Fibroblast of skin of left biceps (primary cell): ENCODE data around the gene IYD.

Source experiments
- DNase-seq, 2 experiments: peaks; one replicate each; pipeline ENCODE4 v3.0.0-alpha.2; 2013; ENCODE audit warnings: low read depth in 2 of 2

IYD gene

DNA sequence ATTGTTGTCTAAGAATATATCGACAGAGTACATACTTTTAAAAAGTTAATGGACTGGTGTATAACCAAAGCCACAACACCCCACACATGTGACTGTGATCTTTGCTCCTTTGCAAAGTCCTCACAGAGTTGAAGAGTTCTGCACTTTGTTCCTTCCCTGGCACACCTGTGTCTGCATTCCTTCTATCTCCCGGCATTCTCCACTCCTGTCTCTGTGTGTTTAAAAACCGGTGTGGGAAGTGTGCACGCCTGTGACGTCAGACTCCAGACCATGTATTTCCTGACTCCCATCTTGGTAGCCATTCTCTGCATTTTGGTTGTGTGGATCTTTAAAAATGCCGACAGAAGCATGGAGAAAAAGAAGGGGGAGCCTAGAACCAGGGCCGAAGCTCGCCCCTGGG lies at the start of gene IYD:
Gene IYD (plus strand): TSS at position 251 of the 400 bp plus-strand sequence. CDS start 20 bp downstream, at position 271.
- no peak for DNase-seq

- no peak for DNase-seq
Measured at GRCh38 chr6:150319924-150320323, 48.9 kb upstream of the IYD start.

- DNase-seq = no peak
Measured at GRCh38 chr6:150320442-150320841, 48.4 kb upstream of the IYD start.

GRCh38 chr6:150322466-150322871 lies 46.3 kb upstream of the IYD start:
- DNase-seq = no peak

DNA sequence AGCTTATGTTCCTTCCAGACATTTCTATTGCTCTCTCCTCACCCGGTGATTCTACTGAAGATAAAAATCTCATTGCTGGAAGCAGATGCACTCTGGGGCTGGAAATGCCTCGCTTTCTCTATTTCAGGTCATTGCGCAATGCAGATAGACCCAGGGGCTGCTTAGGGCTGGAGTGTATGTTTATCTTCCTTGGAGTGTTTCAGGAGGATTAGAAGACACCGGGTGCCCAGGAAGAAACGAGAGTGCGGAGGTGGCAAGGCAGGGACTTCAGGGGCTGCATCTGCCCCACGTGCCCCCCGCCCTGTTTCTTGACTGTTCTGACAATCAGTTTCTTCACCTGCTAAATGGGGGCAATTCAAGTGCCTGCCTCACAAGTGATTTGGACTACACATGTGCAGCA lies 45.6 kb upstream of the IYD start:
- no peak for DNase-seq

- DNase-seq = no peak
Measured at GRCh38 chr6:150324044-150324443, 44.8 kb upstream of the IYD start.

GRCh38 chr6:150325066-150325772 lies 43.6 kb upstream of the IYD start:
- DNase-seq = no peak

GRCh38 chr6:150327117-150327774 lies 41.6 kb upstream of the IYD start:
- DNase-seq = no peak

GRCh38 chr6:150328744-150329405 lies 39.9 kb upstream of the IYD start:
- DNase-seq = no peak

DNA sequence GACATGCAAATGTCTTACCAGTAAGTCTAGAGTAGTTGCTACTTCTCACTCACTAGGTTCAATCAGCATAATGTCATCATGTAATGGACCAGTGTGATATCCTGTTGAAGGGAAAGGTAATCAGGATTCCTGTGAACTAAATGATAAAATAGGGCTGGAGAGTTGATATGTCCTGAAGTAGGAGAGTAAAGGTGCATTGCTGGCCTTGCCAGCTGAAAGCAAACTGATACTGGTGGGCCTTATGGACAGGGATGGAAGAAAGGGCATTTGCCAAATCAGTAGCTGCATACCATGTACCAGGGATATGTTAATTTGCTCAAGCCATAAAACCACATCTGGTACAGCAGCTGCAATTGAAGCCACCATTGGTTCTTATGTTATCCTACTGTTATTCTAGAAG lies 37.5 kb upstream of the IYD start:
- DNase-seq = no peak

DNA sequence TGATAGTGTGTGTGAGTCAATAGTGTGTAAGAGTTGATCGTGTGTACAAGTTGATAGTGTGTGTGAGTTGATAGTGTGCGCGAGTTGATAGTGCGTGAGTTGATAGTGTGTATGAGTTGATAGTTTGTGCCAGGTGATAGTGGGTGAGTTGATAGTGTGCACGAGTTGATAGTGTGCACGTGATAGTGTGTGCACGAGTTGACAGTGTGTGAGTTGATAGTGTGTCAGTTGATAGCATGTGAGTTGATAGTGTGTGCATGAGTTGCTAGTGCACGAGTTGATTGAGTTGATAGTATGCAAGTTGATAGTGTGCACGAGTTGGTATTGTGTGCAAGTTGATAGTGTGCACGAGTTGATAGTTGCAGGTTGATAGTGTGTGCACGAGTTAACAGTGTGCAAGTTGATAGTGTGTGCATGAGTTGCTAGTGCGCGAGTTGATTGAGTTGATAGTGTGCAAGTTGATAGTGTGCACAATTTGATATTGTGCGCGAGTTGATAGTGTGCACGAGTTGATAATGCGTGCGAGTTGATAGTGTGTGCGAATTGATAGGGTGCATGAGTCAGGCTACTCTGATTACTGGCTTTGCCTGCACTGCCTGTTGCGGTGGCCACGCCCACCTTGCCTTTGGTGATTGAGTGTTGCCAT lies 35.8 kb upstream of the IYD start:
- no peak for DNase-seq

GRCh38 chr6:150333585-150333941 lies 35.2 kb upstream of the IYD start:
- no peak for DNase-seq

GRCh38 chr6:150334790-150335783 lies 33.7 kb upstream of the IYD start:
- peak in 1 of 2 experiments; percentile 40 for DNase-seq

GRCh38 chr6:150336299-150336698 lies 32.5 kb upstream of the IYD start:
- peak; percentile 21 to 33 for DNase-seq

GRCh38 chr6:150336708-150337107 lies 32.1 kb upstream of the IYD start:
- DNase-seq = no peak

DNA sequence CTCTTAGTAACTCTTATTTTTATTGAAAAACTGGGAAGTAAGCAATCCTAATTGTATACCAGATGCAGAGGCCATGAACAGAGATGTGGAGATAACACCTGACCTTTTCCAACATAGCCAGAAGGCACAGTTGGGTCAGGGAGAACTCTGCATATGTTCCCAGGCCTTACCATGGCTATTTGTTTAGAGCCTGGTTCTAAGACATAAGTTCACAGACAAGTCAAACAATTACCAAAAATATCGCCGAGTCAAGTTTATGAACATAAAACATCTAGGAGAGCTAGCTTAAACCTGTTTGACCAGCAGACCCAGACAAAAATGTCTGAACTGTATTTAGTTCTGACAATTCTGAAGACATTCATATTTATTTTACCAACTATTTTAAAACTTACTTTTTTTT lies 26.7 kb upstream of the IYD start:
- no peak for DNase-seq

DNA sequence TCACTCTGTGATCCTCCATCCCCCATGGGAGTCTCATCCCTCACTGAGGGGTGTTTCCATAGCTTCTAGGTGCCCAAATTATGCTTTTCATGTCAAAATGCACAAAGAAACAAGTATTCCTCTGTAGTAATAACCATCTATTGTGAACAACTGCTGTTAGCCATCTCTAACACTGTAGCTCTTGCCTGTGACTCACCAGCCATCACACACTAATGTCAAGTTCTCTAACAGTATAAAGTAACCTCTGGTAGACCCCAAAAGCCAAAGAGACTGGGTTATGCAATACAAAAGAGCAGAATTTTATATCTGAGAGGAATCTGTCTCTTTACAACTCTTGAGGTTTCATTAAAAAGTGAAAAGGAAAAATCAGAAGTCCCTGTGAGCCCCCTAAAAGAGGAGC lies 25.4 kb upstream of the IYD start:
- DNase-seq = no peak

GRCh38 chr6:150345781-150346180 lies 23.0 kb upstream of the IYD start:
- no peak for DNase-seq

GRCh38 chr6:150346346-150346745 lies 22.5 kb upstream of the IYD start:
- DNase-seq = no peak

DNA sequence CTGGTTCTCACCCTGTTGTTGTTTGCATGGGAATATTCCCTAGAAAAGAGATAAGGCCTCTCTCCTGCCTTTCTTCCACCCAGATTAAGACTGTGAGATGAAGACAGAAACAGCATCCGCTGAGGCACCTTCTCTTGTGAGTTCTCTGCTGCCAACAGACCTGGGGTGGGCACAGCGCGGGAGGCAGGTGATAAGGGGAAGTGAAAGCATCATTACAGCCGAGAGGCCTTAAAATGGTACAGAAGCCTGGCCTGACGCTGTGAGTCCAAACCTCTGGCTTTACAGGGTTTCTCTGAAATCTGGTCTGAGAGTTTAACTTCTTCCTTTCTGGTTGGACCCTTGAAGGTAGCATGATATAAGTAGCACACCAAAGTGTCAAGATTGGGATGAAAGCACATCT lies 21.0 kb upstream of the IYD start:
- DNase-seq = no peak

- no peak for DNase-seq
Measured at GRCh38 chr6:150349546-150349945, 19.3 kb upstream of the IYD start.
